DOHH2 (cell line): Measurements from ENCODE around the gene COPS9.

Experiments
- H3F3A ChIP-seq: fragments of 200-600 bp; sonication (generic), shearing (Covaris generic); 2 replicates; pipeline ENCODE4 v1.6.0; 2016; ENCODE audit warnings: antibody characterized with exemption, mild to moderate bottlenecking; ENCODE audit not compliant: control insufficient read depth, insufficient read depth
- H3K27ac ChIP-seq: fragments of 200-600 bp; sonication (generic); 2 replicates; pipeline ENCODE4 v1.5.1; 2014; ENCODE audit warnings: low read depth, mild to moderate bottlenecking, low read length, moderate library complexity
- H3K27me3 ChIP-seq: fragments of 200-600 bp; sonication (generic); 2 replicates; pipeline ENCODE4 v1.6.1; 2014; ENCODE audit warnings: mild to moderate bottlenecking, low read length, mixed read lengths; ENCODE audit not compliant: control insufficient read depth
- H3K36me3 ChIP-seq: fragments of 200-600 bp; sonication (generic); 2 replicates; pipeline ENCODE4 v1.6.1; 2014; ENCODE audit warnings: mild to moderate bottlenecking, low read length, moderate library complexity, mixed read lengths; ENCODE audit not compliant: control insufficient read depth
- H3K4me1 ChIP-seq: fragments of 200-600 bp; sonication (generic); 2 replicates; pipeline ENCODE4 v1.6.1; 2014; ENCODE audit warnings: mild to moderate bottlenecking, low read length, mixed read lengths; ENCODE audit not compliant: control insufficient read depth
- H3K4me2 ChIP-seq: fragments of 200-600 bp; sonication (generic); 2 replicates; pipeline ENCODE4 v1.6.0; 2014; ENCODE audit warnings: mild to moderate bottlenecking, low read length, moderate library complexity
- H3K4me3 ChIP-seq: fragments of 200-600 bp; sonication (generic); 2 replicates; pipeline ENCODE4 v1.5.1; 2014; ENCODE audit warnings: mild to moderate bottlenecking, low read length, mixed read lengths
- H3K79me2 ChIP-seq: fragments of 200-600 bp; sonication (generic); 2 replicates; pipeline ENCODE4 v1.6.1; 2014; ENCODE audit warnings: mild to moderate bottlenecking, low read length, mixed read lengths; ENCODE audit not compliant: control insufficient read depth
- H3K9me2 ChIP-seq: fragments of 200-600 bp; sonication (generic); replicated peaks from 2 replicates; pipeline ENCODE4 v1.6.1; 2014; ENCODE audit warnings: mild to moderate bottlenecking, low read length, mixed read lengths; ENCODE audit not compliant: control insufficient read depth
- H3K9me3 ChIP-seq: fragments of 200-600 bp; sonication (generic); 2 replicates; pipeline ENCODE4 v1.6.1; 2014; ENCODE audit warnings: antibody characterized with exemption, low read length, mixed read lengths; ENCODE audit not compliant: control insufficient read depth, insufficient read depth
- H4K20me1 ChIP-seq: fragments of 200-600 bp; sonication (generic); 2 replicates; pipeline ENCODE4 v1.6.0; 2014; ENCODE audit warnings: low read depth, mild to moderate bottlenecking, antibody characterized with exemption, low read length, moderate library complexity; ENCODE audit not compliant: control insufficient read depth, insufficient read depth
- CTCF ChIP-seq: fragments of 200-600 bp; sonication (generic); IDR thresholded peaks from one replicate; pipeline ENCODE4 v1.5.1; 2014; ENCODE audit warnings: antibody characterized with exemption, mild to moderate bottlenecking, low read depth, low read length; ENCODE audit not compliant: poor library complexity, severe bottlenecking
- EZH2phosphoT487 ChIP-seq: fragments of 200-600 bp; sonication (generic); IDR thresholded peaks from 2 replicates; pipeline ENCODE4 v1.6.1; 2017; ENCODE audit warnings: borderline replicate concordance, mild to moderate bottlenecking, antibody characterized with exemption, low read length, moderate library complexity, mixed read lengths

The COPS9 gene

GRCh38 chr2:240147382-240147781 lies 11.3 kb upstream of the COPS9 start:
- H3K27me3 ChIP-seq, result no peaks in the 10 kb centered on the region
- no peak overlapping the region for H3K4me3 ChIP-seq
- no peaks in the 10 kb centered on the region for H3K4me1 ChIP-seq
- no peaks in the 10 kb centered on the region for H3K9me2 ChIP-seq
- H3K79me2 ChIP-seq, result no peaks in the 10 kb centered on the region
- H3K27ac ChIP-seq, result no peak overlapping the region
- TF ChIP-seq CTCF, result no peak
- no peak for TF ChIP-seq EZH2phosphoT487
- no peaks in the 10 kb centered on the region; the same call in 1 of the 2 replicates for H3F3A ChIP-seq
- H3K4me2 ChIP-seq, result no peak overlapping the region
- H3K9me3 ChIP-seq, result peaks cover 8% of the 10 kb centered on the region; the same call in 1 of the 2 replicates
- H4K20me1 ChIP-seq, result no peaks in the 10 kb centered on the region
- H3K36me3 ChIP-seq, result no peaks in the 10 kb centered on the region

- H3K27me3 ChIP-seq, result no peaks in the 10 kb centered on the region
- TF ChIP-seq EZH2phosphoT487 (no peak), CTCF (no peak)
- no peaks in the 10 kb centered on the region for H3K9me2 ChIP-seq
These were observed 10.6 kb upstream of the COPS9 start for GRCh38 chr2:240146627-240147278.

GRCh38 chr2:240146141-240146561 lies 10.0 kb upstream of the COPS9 start:
- Histone ChIP-seq H4K20me1 (no peaks in the 10 kb centered on the region), H3K9me3 (peaks cover 8% of the 10 kb centered on the region; the same call in 1 of the 2 replicates), H3K79me2 (no peaks in the 10 kb centered on the region), H3K4me2 (no peak overlapping the region), H3F3A (no peaks in the 10 kb centered on the region; the same call in 1 of the 2 replicates), H3K36me3 (no peaks in the 10 kb centered on the region), H3K27me3 (no peaks in the 10 kb centered on the region), H3K4me1 (no peaks in the 10 kb centered on the region), H3K27ac (no peak overlapping the region), H3K9me2 (no peaks in the 10 kb centered on the region), H3K4me3 (no peak overlapping the region)
- no peak for TF ChIP-seq EZH2phosphoT487

More at GRCh38 chr2:240146627-240147278, 10.6 kb upstream of the COPS9 start:
- Histone ChIP-seq H3K4me3 (no peak overlapping the region), H3K36me3 (no peaks in the 10 kb centered on the region), H3K4me1 (no peaks in the 10 kb centered on the region), H3K27ac (no peak overlapping the region), H3K9me3 (peaks cover 8% of the 10 kb centered on the region; the same call in 1 of the 2 replicates), H3K4me2 (no peak overlapping the region), H3K79me2 (no peaks in the 10 kb centered on the region), H4K20me1 (no peaks in the 10 kb centered on the region), H3F3A (no peaks in the 10 kb centered on the region; the same call in 1 of the 2 replicates)

GRCh38 chr2:240145461-240145860 lies 9.4 kb upstream of the COPS9 start:
- Histone ChIP-seq H3K4me3 (no peak overlapping the region), H3K36me3 (no peaks in the 10 kb centered on the region), H3K4me1 (no peaks in the 10 kb centered on the region), H4K20me1 (no peaks in the 10 kb centered on the region), H3K9me3 (peaks cover 8% of the 10 kb centered on the region; the same call in 1 of the 2 replicates), H3K27me3 (no peaks in the 10 kb centered on the region), H3K27ac (no peak overlapping the region), H3K4me2 (no peak overlapping the region), H3F3A (no peaks in the 10 kb centered on the region; the same call in 1 of the 2 replicates), H3K79me2 (no peaks in the 10 kb centered on the region), H3K9me2 (no peaks in the 10 kb centered on the region)
- TF ChIP-seq EZH2phosphoT487 (no peak), CTCF (no peak)
